ENCODE measurements around the gene TMA7.

GRCh38 chr3:48463703-48464102 is 23.6 kb downstream of the TMA7 start:
- no peak for TF ChIP-seq CTCF (IDR thresholded peaks at IDR 0.05)
- no peak for TF ChIP-seq POLR2A (IDR thresholded peaks at IDR 0.05)

Measured in breast epithelium (tissue), 3 donors.